GM21515 (cell line): Measurements from ENCODE around the gene S100A8.

Source experiments
- ATAC-seq: cut with Tn5 transposase; IDR thresholded peaks from one replicate; pipeline ENCODE4 v1.9.1; 2021; ENCODE audit not compliant: unreplicated experiment

Gene S100A8

DNA sequence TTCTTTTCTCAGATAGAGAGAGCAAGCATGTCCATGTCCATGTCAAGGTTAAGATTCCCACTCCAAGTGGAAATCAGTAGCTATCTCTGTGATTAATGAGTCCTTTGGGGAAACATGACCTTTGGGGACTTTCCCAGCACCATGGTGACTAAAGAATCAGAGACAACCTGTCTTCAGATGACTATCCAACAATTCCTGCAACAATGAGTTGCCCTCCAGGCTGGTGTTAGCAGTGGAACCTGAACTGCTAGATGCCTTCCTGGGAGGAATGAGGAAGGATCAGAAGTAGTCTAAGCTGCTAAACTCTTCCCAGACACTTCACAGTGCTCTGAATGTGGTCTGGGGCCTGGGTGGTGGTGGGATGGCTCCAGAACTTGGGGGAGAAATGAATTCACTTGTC lies 26.7 kb downstream of the S100A8 start:
- ATAC-seq = no peak

DNA sequence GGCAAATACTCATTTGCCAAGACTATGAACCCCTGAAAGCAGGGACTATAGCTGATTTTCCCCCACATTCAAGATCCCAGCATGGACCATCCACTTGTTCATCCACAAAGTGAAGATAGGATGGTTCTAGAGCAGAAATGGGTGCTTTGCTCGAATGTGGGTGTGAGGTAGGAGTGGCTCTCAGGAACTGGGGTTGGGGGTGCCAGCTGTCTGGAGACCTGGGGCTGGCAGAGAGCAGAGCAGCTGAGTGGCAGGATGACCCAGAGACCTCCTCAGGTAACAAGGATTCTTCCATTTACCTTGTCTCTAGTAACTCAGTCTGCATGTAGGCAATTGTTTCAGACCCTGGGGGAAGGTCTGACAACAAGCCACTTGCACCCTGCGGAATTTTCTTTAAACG lies 27.2 kb downstream of the S100A8 start:
- ATAC-seq = no peak

GRCh38 chr1:153362187-153362775 lies 28.6 kb downstream of the S100A8 start:
- ATAC-seq = no peak

DNA sequence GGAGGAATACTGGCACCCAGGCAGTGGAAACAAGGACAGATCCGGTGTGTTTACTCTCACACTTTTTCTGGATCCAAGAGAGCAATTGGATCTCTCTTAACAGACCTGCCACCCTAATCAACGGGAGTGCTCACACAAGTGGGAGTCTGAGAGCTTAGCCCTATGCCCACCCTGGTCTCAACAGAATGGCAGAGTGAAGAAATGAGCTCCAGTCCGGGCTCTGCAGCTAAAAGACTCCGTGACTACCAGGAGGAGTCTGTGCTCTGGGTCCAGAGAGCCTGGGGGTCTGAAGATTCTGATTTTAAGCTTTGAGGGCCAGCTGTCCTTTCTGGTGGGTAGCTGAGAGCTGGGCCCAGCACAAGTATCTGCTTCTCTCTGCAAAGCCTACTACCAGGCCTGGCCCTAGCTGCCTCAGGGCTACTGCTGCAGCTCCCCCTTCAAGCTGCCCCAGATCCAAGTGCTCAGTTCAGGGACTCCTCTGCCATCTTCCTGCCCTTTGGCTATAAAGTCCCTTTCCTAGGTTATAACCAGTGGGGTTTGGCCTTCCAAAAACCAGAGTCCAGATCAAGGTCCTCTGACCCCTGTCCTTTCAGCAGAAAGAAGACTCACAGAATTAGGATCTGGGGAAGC lies 29.3 kb downstream of the S100A8 start:
- ATAC-seq = no peak

GRCh38 chr1:153360592-153361479 lies 30.0 kb downstream of the S100A8 start:
- ATAC-seq = no peak

DNA sequence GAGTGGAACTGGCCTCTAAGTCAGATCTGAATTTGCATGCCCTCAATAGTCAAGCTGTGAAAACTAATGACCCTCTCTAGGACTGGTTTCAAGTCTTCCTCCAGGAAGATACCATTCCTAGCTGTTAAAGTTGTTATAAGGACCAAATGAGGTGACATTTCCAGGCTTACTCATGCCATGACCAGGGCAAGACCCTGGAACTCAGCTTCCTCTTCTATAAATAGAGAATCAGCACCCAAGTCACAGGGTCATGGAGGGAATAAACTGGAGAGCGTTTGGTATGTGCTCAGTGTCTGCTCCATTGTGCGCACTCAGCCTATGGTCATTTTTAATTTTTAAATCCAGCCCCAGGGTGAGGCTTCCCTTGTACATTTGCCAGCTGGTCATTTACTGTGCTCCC lies 30.7 kb downstream of the S100A8 start:
- ATAC-seq = no peak

- no peak for ATAC-seq
Measured at GRCh38 chr1:153359241-153359640, 31.6 kb downstream of the S100A8 start.

DNA sequence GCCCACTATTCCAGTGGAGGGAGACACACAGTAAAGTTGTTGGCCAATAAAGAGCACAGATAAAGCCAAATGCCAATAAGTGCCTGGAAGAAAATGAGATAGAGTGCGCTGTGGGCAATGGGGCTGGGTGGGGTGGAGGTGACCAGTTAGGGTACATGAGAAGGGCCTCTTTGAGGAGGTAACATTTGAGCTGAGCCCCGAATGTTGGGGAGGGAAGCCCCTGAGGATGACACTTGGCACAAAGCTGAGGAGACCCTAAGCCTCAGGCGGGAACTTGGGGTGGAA lies 32.2 kb downstream of the S100A8 start:
- ATAC-seq = no peak

- no peak for ATAC-seq
Measured at GRCh38 chr1:153357853-153358690, 32.8 kb downstream of the S100A8 start, which contains the start of gene S100A9. TSS of gene S100A9 (plus strand) at chr1:153357854. CDS start at chr1:153358284, 430 bp downstream.

GRCh38 chr1:153357076-153357852 lies 33.6 kb downstream of the S100A8 start:
- no peak for ATAC-seq

GRCh38 chr1:153356392-153357075 lies 34.3 kb downstream of the S100A8 start:
- no peak for ATAC-seq

DNA sequence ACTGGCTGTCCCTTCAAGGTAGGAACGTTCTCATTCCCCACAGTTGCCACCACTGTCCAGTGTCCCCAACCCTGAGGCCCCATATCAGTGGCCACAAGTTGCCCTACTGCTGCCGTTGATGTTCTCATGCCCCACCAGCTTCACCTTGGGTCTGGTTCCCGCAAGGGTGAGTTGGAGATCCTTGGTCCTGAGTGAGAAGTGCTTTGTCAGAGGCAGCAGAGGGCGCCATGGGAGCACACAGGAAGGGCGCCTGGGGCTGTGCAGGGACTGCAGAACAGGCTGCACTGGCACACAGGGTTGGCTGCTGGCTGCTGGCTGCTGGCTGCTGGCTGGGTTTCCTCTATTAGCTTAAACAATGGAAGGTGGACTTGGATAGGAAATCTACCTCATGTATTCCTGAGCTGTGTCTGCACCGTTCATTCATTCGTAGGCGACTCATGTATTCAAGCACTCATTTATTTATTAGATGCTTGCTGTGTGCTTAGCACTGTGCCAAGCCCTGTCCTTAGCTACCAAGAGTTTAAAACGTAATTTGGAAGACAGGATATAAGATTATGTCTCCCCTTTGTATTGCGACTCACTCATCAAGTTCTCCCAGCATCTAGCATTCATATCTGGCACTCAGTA lies 35.3 kb downstream of the S100A8 start:
- no peak for ATAC-seq

DNA sequence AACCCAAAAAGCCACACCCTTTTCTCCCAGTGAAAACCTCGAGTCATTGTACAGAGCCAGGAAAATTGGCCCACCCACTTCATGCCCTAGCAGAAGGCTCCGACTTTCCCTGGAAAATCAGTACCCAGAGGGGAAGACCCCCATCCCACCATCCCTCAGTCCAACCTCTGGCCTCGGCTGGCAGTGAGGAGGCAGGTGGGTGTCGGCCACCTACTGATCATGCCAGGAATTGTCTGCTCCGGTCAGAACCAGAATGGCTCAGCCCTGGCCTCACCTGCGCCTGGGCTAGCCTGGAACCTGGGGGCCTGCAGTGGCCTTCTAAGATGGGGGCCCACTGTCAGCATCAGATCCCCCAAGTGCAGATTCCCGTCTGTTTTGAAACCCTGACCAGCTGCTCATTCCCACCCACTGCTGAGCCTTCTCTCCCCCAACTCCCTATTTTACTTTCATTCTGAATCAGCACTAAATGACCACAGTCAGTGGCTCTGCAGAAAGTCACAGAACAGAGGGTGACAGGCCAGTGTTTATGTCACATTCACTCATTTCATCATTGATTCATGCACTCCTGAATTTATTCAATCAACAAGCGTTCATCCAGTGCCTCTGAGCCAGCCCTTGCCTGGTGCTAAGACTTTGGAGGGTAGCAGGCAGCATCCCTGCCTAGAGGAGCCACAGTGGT lies 36.2 kb downstream of the S100A8 start:
- no peak for ATAC-seq

- no peak for ATAC-seq
Measured at GRCh38 chr1:153353226-153353947, 37.5 kb downstream of the S100A8 start.

- no peak for ATAC-seq
Measured at GRCh38 chr1:153352523-153352922, 38.4 kb downstream of the S100A8 start.

- no peak for ATAC-seq
Measured at GRCh38 chr1:153350321-153350957, 40.4 kb downstream of the S100A8 start.

DNA sequence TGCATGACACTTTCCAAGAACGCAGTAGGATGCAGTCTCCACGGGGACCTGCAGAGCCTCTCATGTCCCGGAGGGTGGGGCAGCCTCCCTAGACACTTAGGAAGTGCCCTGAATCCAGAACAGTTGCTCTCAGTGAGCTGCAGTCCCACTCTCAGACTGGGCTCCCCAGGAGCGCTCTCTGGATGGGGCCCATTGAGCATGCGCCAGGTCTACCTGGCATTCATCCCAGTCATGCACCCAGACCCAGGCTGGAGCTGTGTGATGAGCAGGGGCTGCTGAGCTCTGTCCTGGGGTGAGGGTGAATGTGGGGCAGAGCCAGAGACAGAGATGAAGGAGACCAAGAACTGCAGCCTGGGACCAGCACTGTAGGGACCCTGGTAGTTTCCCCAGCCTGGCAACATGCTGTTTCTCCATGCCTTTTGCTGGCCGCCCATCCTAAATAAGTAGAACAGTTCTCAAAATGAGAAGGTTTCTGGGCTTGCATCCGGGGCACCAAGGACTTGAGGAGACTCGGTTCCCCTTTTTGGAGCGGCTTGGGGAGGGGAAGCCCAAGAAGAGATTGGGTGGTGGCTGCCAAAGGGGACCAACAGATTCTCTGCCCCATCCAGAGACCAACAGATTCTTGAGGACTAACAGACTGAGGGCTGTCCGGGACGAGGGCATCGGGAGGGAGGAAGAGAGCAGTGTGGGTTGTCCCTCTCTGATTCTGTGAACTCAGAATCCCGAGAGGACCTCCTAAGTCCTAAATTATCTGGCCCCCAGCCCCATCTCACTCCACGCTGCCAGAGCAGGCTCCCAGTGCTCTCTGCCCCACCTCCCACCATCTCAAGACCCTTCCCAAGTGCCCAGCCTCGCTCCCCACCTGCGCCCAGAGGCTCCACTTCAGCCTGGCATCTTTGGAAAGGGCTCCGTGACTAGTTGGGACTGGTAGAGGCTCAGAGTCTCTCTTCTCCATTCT lies 41.2 kb downstream of the S100A8 start:
- no peak for ATAC-seq
